GM21717 (cell line): ENCODE results near the gene EDDM13.
"Not testable (repeated sequence)": the region's sequence is repeated elsewhere in the genome, so short reads cannot be mapped to it uniquely, and the experiment has no call there.

Experiments used
- ATAC-seq: cut with Tn5 transposase; IDR thresholded peaks from one replicate; pipeline ENCODE4 v1.9.1; 2021; ENCODE audit warnings: mild to moderate bottlenecking, moderate library complexity; ENCODE audit not compliant: unreplicated experiment

EDDM13 gene

GRCh38 chr19:56272161-56272798 is at the start of gene EDDM13:
Gene EDDM13 (plus strand): TSS chr19:56272748. CDS start chr19:56272835, 87 bp downstream.
- no peak for ATAC-seq

- ATAC-seq = no peak
Measured at GRCh38 chr19:56222901-56223300, 49.6 kb upstream of the EDDM13 start.

- ATAC-seq = no peak
Measured at GRCh38 chr19:56223481-56223880, 49.1 kb upstream of the EDDM13 start.

GRCh38 chr19:56245121-56245740 is 27.3 kb upstream of the EDDM13 start:
- ATAC-seq = no peak

GRCh38 chr19:56245764-56246163 is 26.8 kb upstream of the EDDM13 start:
- not testable (repeated sequence) for ATAC-seq

- not testable (repeated sequence) for ATAC-seq
Measured at GRCh38 chr19:56248736-56249338, 23.7 kb upstream of the EDDM13 start.

- ATAC-seq = no peak
Measured at GRCh38 chr19:56252699-56253422, 19.7 kb upstream of the EDDM13 start.

GRCh38 chr19:56253737-56254136 is 18.8 kb upstream of the EDDM13 start:
- ATAC-seq = no peak

GRCh38 chr19:56258272-56258671 is 14.3 kb upstream of the EDDM13 start:
- ATAC-seq = no peak

- no peak for ATAC-seq
Measured at GRCh38 chr19:56261145-56261544, 11.4 kb upstream of the EDDM13 start.

GRCh38 chr19:56261932-56262331 is 10.6 kb upstream of the EDDM13 start:
- ATAC-seq = not testable (repeated sequence)

GRCh38 chr19:56263319-56263718 is 9.2 kb upstream of the EDDM13 start:
- ATAC-seq = no peak

GRCh38 chr19:56266051-56266450 is 6.5 kb upstream of the EDDM13 start:
- no peak for ATAC-seq

GRCh38 chr19:56269348-56269747 is 3.2 kb upstream of the EDDM13 start:
- ATAC-seq = no peak

GRCh38 chr19:56270676-56271075 is 1.9 kb upstream of the EDDM13 start:
- no peak for ATAC-seq

GRCh38 chr19:56271151-56271550 is 1.4 kb upstream of the EDDM13 start:
- ATAC-seq = no peak

GRCh38 chr19:56273563-56274117 is 1.1 kb downstream of the EDDM13 start:
- no peak for ATAC-seq

- ATAC-seq = no peak
Measured at GRCh38 chr19:56282809-56283208, 10.3 kb downstream of the EDDM13 start.

- no peak for ATAC-seq
Measured at GRCh38 chr19:56284746-56285145, 12.2 kb downstream of the EDDM13 start.

- no peak for ATAC-seq
Measured at GRCh38 chr19:56290104-56290503, 17.6 kb downstream of the EDDM13 start.

- no peak for ATAC-seq
Measured at GRCh38 chr19:56291867-56292266, 19.3 kb downstream of the EDDM13 start.
